ENCODE measurements around the gene KLF5.

GRCh38 chr13:73065665-73066340, 7.0 kb downstream of the KLF5 start:
- TF ChIP-seq CTCF (IDR thresholded peaks at IDR 0.05) (no peak), EZH2 (IDR thresholded peaks at IDR 0.05) (no peak)
